Common myeloid progenitor, CD34-positive (primary cell): ENCODE results near the gene CFAP74.

ENCODE experiments used
- CTCF ChIA-PET: fragments of 350-600 bp; sonication (Branson Sonifier 250); formaldehyde crosslinking; loops from one replicate; lab custom pipeline; 2021; ENCODE audit warnings: antibody characterized with exemption; lab: Charles Lee
- POLR2A ChIA-PET: fragments of 350-600 bp; sonication (Branson Sonifier 250); formaldehyde crosslinking; loops from one replicate; lab custom pipeline; 2021; ENCODE audit warnings: antibody characterized with exemption; lab: Charles Lee
- DNase-seq, 3 donors: peaks; one replicate each; pipeline versions ENCODE4 v3.0.0 to v3.0.0-alpha.2; 2013
- H3K27ac ChIP-seq, 2 experiments: 1 replicate in 1 of 2; 2 replicates in 1 of 2; pipeline ENCODE4 v1.7.0; 2013; ENCODE audit warnings: inconsistent platforms in 2 of 2, low read length in 2 of 2, mild to moderate bottlenecking in 2 of 2, low read depth in 1 of 2, moderate library complexity in 1 of 2; ENCODE audit not compliant: severe bottlenecking in 2 of 2, insufficient read depth in 1 of 2, poor library complexity in 1 of 2
- H3K27me3 ChIP-seq, 5 experiments: replicated peaks in 2 of 5; 1 replicate in 3 of 5; 2 replicates in 2 of 5; pipeline versions ENCODE4 v1.6.1 to v1.7.0; 2013; ENCODE audit warnings: low read length in 4 of 5, mild to moderate bottlenecking in 2 of 5, moderate library complexity in 2 of 5, inconsistent platforms in 1 of 5; ENCODE audit not compliant: insufficient read depth in 5 of 5, control insufficient read depth in 4 of 5
- H3K36me3 ChIP-seq, 4 experiments: 1 replicate in 2 of 4; 2 replicates in 2 of 4; pipeline versions ENCODE4 v1.6.1 to v1.7.0; 2013; ENCODE audit warnings: low read length in 3 of 4, control low read depth in 1 of 4, mild to moderate bottlenecking in 1 of 4; ENCODE audit not compliant: control insufficient read depth in 4 of 4, insufficient read depth in 4 of 4
- H3K4me1 ChIP-seq, 4 experiments: 1 replicate in 3 of 4; 2 replicates in 1 of 4; pipeline versions ENCODE4 v1.6.1 to v1.7.1; 2013; ENCODE audit warnings: low read length in 3 of 4, mild to moderate bottlenecking in 3 of 4, control low read depth in 1 of 4, inconsistent platforms in 1 of 4, moderate library complexity in 1 of 4; ENCODE audit not compliant: control insufficient read depth in 4 of 4, insufficient read depth in 4 of 4; ENCODE audit errors: control extremely low read depth in 1 of 4
- H3K4me3 ChIP-seq, 7 experiments: 1 replicate in 4 of 7; 2 replicates in 3 of 7; pipeline versions ENCODE4 v1.5.1 to v1.7.0; 2013; ENCODE audit warnings: mild to moderate bottlenecking in 7 of 7, low read length in 6 of 7, moderate library complexity in 6 of 7, inconsistent platforms in 2 of 7, low read depth in 2 of 7, control low read depth in 1 of 7; ENCODE audit not compliant: insufficient read depth in 4 of 7, control insufficient read depth in 1 of 7; ENCODE audit errors: extremely low read depth in 1 of 7
- H3K9me3 ChIP-seq, 5 experiments: 1 replicate in 4 of 5; 2 replicates in 1 of 5; pipeline versions ENCODE4 v1.6.1 to v1.7.1; 2013; ENCODE audit warnings: low read length in 4 of 5, mild to moderate bottlenecking in 2 of 5, inconsistent platforms in 1 of 5, low read depth in 1 of 5, moderate library complexity in 1 of 5; ENCODE audit not compliant: control insufficient read depth in 4 of 5, insufficient read depth in 2 of 5; ENCODE audit errors: control extremely low read depth in 1 of 5
- WGBS: methylation state at CpG from one replicate; pipeline ENCODE4 v1.1.5; 2013; ENCODE audit not compliant: insufficient coverage; 5-methylcytosine and 5-hydroxymethylcytosine counted together

The CFAP74 gene

DNA sequence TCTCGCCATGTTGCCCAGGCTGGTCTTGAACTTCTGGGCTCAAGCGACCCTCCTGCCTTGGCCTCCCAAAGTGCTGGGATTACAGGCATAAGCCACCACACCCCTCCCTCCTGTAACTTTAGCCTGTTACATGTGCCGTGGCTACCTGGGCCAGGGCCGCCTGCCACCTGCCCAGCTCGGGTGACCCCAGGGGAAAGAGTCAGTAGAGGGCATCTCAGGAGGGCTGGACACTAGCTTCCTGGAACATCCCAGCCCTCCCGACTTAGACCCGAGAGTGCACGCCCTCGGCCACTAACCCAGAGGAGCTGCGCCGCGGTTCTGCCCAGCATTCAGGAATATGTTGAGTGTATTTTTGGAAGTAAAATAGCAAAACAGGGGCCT, 44.1 kb downstream of the CFAP74 start:
- no peak for DNase-seq
- 90% methylated on average over 6 of the region's 12 CpGs for WGBS
- H3K4me3 ChIP-seq = no peak overlapping the region
- no peaks in the 10 kb centered on the region for H3K36me3 ChIP-seq
- ChIA-PET POLR2A (no interaction called here), CTCF (interaction anchor here (3.0 to 12.7 kb wide), 2 partner anchors 15 to 83 kb away, joined by 8 to 144 read pairs; no protein-coding TSS in a partner anchor)
- H3K27ac ChIP-seq = no peak overlapping the region
- H3K27me3 ChIP-seq = peaks cover 0 to 16% (median 8%) of the 10 kb centered on the region in 5 experiments
- H3K4me1 ChIP-seq = peaks cover 0 to 10% (median 6%) of the 10 kb centered on the region in 4 experiments
- H3K9me3 ChIP-seq = no peaks in the 10 kb centered on the region

- 68% methylated on average over 27 of the region's 29 CpGs for whole genome bisulfite sequencing
- Histone ChIP-seq H3K9me3 (no peaks in the 10 kb centered on the region), H3K36me3 (no peaks in the 10 kb centered on the region), H3K27ac (no peak overlapping the region), H3K4me3 (no peak overlapping the region), H3K27me3 (peaks cover 0 to 16% (median 8%) of the 10 kb centered on the region in 5 experiments), H3K4me1 (peaks cover 0 to 10% (median 6%) of the 10 kb centered on the region in 4 experiments)
- DNase-seq = no peak
- CTCF ChIA-PET = interaction anchor here (12.7 kb wide), 1 partner anchor 84 kb away, joined by 144 read pairs; no protein-coding TSS in a partner anchor
- POLR2A ChIA-PET = no interaction called here
Observed at GRCh38 chr1:1958071-1958541, 45.5 kb downstream of the CFAP74 start.

- Histone ChIP-seq H3K27ac (no peak overlapping the region), H3K4me1 (peaks cover 0 to 10% (median 6%) of the 10 kb centered on the region in 4 experiments), H3K9me3 (no peaks in the 10 kb centered on the region), H3K27me3 (peaks cover 0 to 16% (median 8%) of the 10 kb centered on the region in 5 experiments), H3K36me3 (no peaks in the 10 kb centered on the region), H3K4me3 (no peak overlapping the region)
- CTCF ChIA-PET = interaction anchor here (12.7 kb wide), 1 partner anchor 85 kb away, joined by 144 read pairs; no protein-coding TSS in a partner anchor
- POLR2A ChIA-PET = no interaction called here
- no peak for DNase-seq
- WGBS = 93% methylated on average over 22 of the region's 22 CpGs
Observed at GRCh38 chr1:1957533-1957961, 46.0 kb downstream of the CFAP74 start.

- CTCF ChIA-PET = interaction anchor here (1.7 to 12.7 kb wide), 2 partner anchors 10 to 86 kb away, joined by 4 to 144 read pairs; no protein-coding TSS in a partner anchor
- DNase-seq = no peak
- Histone ChIP-seq H3K9me3 (no peaks in the 10 kb centered on the region), H3K4me3 (no peak overlapping the region), H3K36me3 (no peaks in the 10 kb centered on the region), H3K27ac (no peak overlapping the region), H3K27me3 (peaks cover 0 to 16% (median 8%) of the 10 kb centered on the region in 5 experiments), H3K4me1 (peaks cover 0 to 10% (median 6%) of the 10 kb centered on the region in 4 experiments)
- WGBS = 96% methylated on average over 38 of the region's 38 CpGs
- POLR2A ChIA-PET = no interaction called here
Observed at GRCh38 chr1:1956586-1957532, 46.7 kb downstream of the CFAP74 start.

DNA sequence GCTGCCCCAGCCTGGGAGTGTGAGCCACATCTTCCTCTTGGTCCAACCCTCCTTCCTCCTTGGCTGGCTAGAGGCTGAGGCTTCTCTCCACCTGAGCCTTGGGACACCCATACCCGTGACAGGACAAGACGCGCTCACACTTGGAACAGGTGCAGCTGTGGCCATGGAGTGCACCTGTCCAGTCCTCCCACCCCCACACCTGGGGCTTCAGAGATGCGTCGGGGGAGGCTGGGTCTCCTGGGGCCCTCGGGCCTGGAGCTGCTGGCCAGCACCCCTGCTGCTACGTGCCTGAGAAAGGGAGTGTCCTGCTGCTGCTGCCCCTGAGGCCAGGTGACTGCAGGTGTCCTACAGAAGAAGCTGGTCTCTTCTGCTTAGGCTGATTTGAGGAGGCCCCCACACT, 47.5 kb downstream of the CFAP74 start:
- no peaks in the 10 kb centered on the region for H3K36me3 ChIP-seq
- CTCF ChIA-PET = interaction anchor here (0.8 to 12.7 kb wide), 3 partner anchors 11 to 86 kb away, joined by 3 to 144 read pairs (median 4); no protein-coding TSS in a partner anchor
- DNase-seq = no peak
- H3K9me3 ChIP-seq = peaks cover 0 to 4% (median under 1%) of the 10 kb centered on the region in 5 experiments
- POLR2A ChIA-PET = no interaction called here
- no peak overlapping the region for H3K27ac ChIP-seq
- H3K4me3 ChIP-seq = no peak overlapping the region
- 93% methylated on average over 7 of the region's 7 CpGs for WGBS
- peaks cover 0 to 16% (median 6%) of the 10 kb centered on the region in 5 experiments for H3K27me3 ChIP-seq
- peaks cover 0 to 10% (median 6%) of the 10 kb centered on the region in 4 experiments for H3K4me1 ChIP-seq

- POLR2A ChIA-PET = no interaction called here
- peaks cover 0 to 16% (median 4%) of the 10 kb centered on the region in 5 experiments for H3K27me3 ChIP-seq
- CTCF ChIA-PET = interaction anchor here (0.8 to 12.7 kb wide), 3 partner anchors 11 to 87 kb away, joined by 3 to 144 read pairs (median 4); no protein-coding TSS in a partner anchor
- H3K27ac ChIP-seq = no peak overlapping the region
- DNase-seq = no peak
- peaks cover 0 to 10% (median 6%) of the 10 kb centered on the region in 4 experiments for H3K4me1 ChIP-seq
- 93% methylated on average over 14 of the region's 14 CpGs for WGBS
- H3K4me3 ChIP-seq = no peak overlapping the region
- H3K36me3 ChIP-seq = no peaks in the 10 kb centered on the region
- peaks cover 0 to 8% (median 3%) of the 10 kb centered on the region in 5 experiments for H3K9me3 ChIP-seq
Observed at GRCh38 chr1:1955621-1956094, 47.9 kb downstream of the CFAP74 start.
